Daoy (cell line): ENCODE results near the gene FBXO3. TPM values are rescaled to one million over a fixed set of nuclear protein-coding genes. Genes with fewer than 3 reads are reported as not detected.
"Not testable (repeated sequence)": the region's sequence is repeated elsewhere in the genome, so short reads cannot be mapped to it uniquely, and the experiment has no call there.

Source experiments
- DNase-seq: peaks from one replicate; pipeline ENCODE4 v3.0.0-alpha.2; 2015; ENCODE audit warnings: low read depth
- total RNA-seq: library from RNA; depleted of rRNA; stranded (reverse); fragments of >200 nt; shearing (Covaris generic); gene quantifications from 2 replicates; pipeline ENCODE4 v1.2.3, GENCODE V29; 2014; rRNA removed

The FBXO3 gene
- 37.2 and 54.6 TPM in 2 replicates for total RNA-seq

GRCh38 chr11:33773987-33774735 lies at the start of gene FBXO3:
Gene FBXO3, minus strand, starts transcription at chr11:33774520. Its CDS starts 23 bp downstream, at chr11:33774497.
- peak; percentile 88 for DNase-seq

GRCh38 chr11:33822981-33823380 lies 48.7 kb upstream of the FBXO3 start:
- DNase-seq: not testable (repeated sequence)

GRCh38 chr11:33819278-33820035 lies 45.1 kb upstream of the FBXO3 start:
- DNase-seq: no peak

- DNase-seq: peak; percentile 78
These were observed 34.0 kb upstream of the FBXO3 start for GRCh38 chr11:33808228-33808828.

GRCh38 chr11:33804471-33804870 lies 30.2 kb upstream of the FBXO3 start:
- DNase-seq: no peak

GRCh38 chr11:33802194-33802950 lies 28.1 kb upstream of the FBXO3 start:
- DNase-seq: peak; percentile 92

GRCh38 chr11:33801821-33802193 lies 27.5 kb upstream of the FBXO3 start:
- no peak for DNase-seq

- DNase-seq: no peak
These were observed 23.6 kb upstream of the FBXO3 start for GRCh38 chr11:33797879-33798278.

- DNase-seq: no peak
These were observed 15.7 kb upstream of the FBXO3 start for GRCh38 chr11:33790040-33790439.

GRCh38 chr11:33788095-33788494 lies 13.8 kb upstream of the FBXO3 start:
- DNase-seq: not testable (repeated sequence)

- DNase-seq: no peak
These were observed 12.8 kb upstream of the FBXO3 start for GRCh38 chr11:33787076-33787475.

- DNase-seq: no peak
These were observed 11.3 kb upstream of the FBXO3 start for GRCh38 chr11:33785609-33786008.

GRCh38 chr11:33779849-33780528 lies 5.7 kb upstream of the FBXO3 start:
- peak; percentile 56 for DNase-seq

- DNase-seq: peak; percentile 32
These were observed 4.4 kb upstream of the FBXO3 start for GRCh38 chr11:33778675-33779074.

GRCh38 chr11:33777906-33778305 lies 3.6 kb upstream of the FBXO3 start:
- no peak for DNase-seq

GRCh38 chr11:33775832-33776470 lies 1.6 kb upstream of the FBXO3 start:
- no peak for DNase-seq

- no peak for DNase-seq
These were observed 1.1 kb upstream of the FBXO3 start for GRCh38 chr11:33775467-33775807.

- peak; percentile 24 for DNase-seq
These were observed 581 bp upstream of the FBXO3 start for GRCh38 chr11:33774736-33775466.

- peak; percentile 21 for DNase-seq
These were observed 825 bp downstream of the FBXO3 start for GRCh38 chr11:33773404-33773986.

GRCh38 chr11:33772870-33773269 lies 1.4 kb downstream of the FBXO3 start:
- DNase-seq: no peak
